HepG2 (cell line): ENCODE data around the gene IER5L. TPM values are rescaled to one million over a fixed set of nuclear protein-coding genes. Genes with fewer than 3 reads are reported as not detected.

ENCODE experiments used
- ATAD3A ChIP-seq: sonication (generic); formaldehyde crosslinking; IDR thresholded peaks from 2 replicates; pipeline ENCODE4 v1.4.0; 2020; ENCODE audit warnings: missing genetic modification reagents
- CTCF ChIP-seq: sonication (generic); formaldehyde crosslinking; IDR thresholded peaks from 2 replicates; pipeline ENCODE4 v1.5.0; 2020; ENCODE audit warnings: mild to moderate bottlenecking, missing genetic modification reagents, moderate library complexity
- EHMT2 ChIP-seq: fragments of 200-600 bp; sonication (generic); IDR thresholded peaks from 2 replicates; pipeline ENCODE4 v1.7.0; 2017; ENCODE audit warnings: antibody characterized with exemption, low read depth, low read length, borderline replicate concordance
- FOXP1 ChIP-seq, 2 experiments: fragments of 450-650 bp in 1 of 2; IDR thresholded peaks; 2 replicates each; pipeline ENCODE4 v1.6.1; 2017 to 2018; ENCODE audit warnings: antibody characterized with exemption in 1 of 2
- HDAC1 ChIP-seq: sonication (generic); formaldehyde crosslinking; IDR thresholded peaks from 2 replicates; pipeline ENCODE4 v1.5.1; 2020; ENCODE audit warnings: mild to moderate bottlenecking, missing genetic modification reagents
- HMGXB4 ChIP-seq, 2 experiments: sonication (generic) in 1 of 2; formaldehyde crosslinking in 1 of 2; IDR thresholded peaks; 2 replicates each; pipeline versions ENCODE4 v1.4.0 to v1.6.1; 2018 to 2020; ENCODE audit warnings: missing genetic modification reagents in 2 of 2, borderline replicate concordance in 1 of 2, low read depth in 1 of 2, mild to moderate bottlenecking in 1 of 2, missing biosample characterization in 1 of 2
- HNF1B ChIP-seq: sonication (generic); formaldehyde crosslinking; IDR thresholded peaks from 2 replicates; pipeline ENCODE4 v1.5.1; 2020; ENCODE audit warnings: mild to moderate bottlenecking, moderate library complexity, missing genetic modification reagents
- MXD1 ChIP-seq: sonication (generic); formaldehyde crosslinking; IDR thresholded peaks from 2 replicates; pipeline ENCODE4 v1.4.0; 2020; ENCODE audit warnings: mild to moderate bottlenecking, missing genetic modification reagents
- NONO ChIP-seq, 2 experiments: fragments of 450-650 bp in 1 of 2; sonication (generic) in 1 of 2; formaldehyde crosslinking in 1 of 2; IDR thresholded peaks in 1 of 2; conservative IDR thresholded peaks in 1 of 2; 2 replicates each; pipeline versions ENCODE4 v1.6.1 to v1.8.0; 2017 to 2022; ENCODE audit warnings: mild to moderate bottlenecking in 1 of 2, missing genetic modification reagents in 1 of 2, moderate library complexity in 1 of 2
- POGZ ChIP-seq: sonication (generic); formaldehyde crosslinking; IDR thresholded peaks from 2 replicates; pipeline ENCODE4 v1.4.0; 2020; ENCODE audit warnings: mild to moderate bottlenecking, missing genetic modification reagents
- RBM22 ChIP-seq: fragments of 200-400 bp; formaldehyde crosslinking; optimal IDR thresholded peaks from 2 replicates; pipeline ENCODE3; 2017; ENCODE audit warnings: mild to moderate bottlenecking, low read length, moderate library complexity
- RBM39 ChIP-seq: fragments of 200-400 bp; formaldehyde crosslinking; IDR thresholded peaks from one replicate; pipeline ENCODE4 v1.6.1; 2018; ENCODE audit warnings: antibody characterized with exemption, mild to moderate bottlenecking, low read depth, low read length; ENCODE audit not compliant: poor library complexity, severe bottlenecking
- XRCC5 ChIP-seq: fragments of 200-400 bp; formaldehyde crosslinking; optimal IDR thresholded peaks from 2 replicates; pipeline ENCODE3; 2017; ENCODE audit warnings: mild to moderate bottlenecking, low read length
- ZFP91 ChIP-seq: sonication (generic); formaldehyde crosslinking; IDR thresholded peaks from 2 replicates; pipeline ENCODE4 v1.9.0; 2022; ENCODE audit warnings: missing genetic modification reagents, mild to moderate bottlenecking, borderline replicate concordance
- ZKSCAN1 ChIP-seq: fragments of 150-350 bp; IDR thresholded peaks from 2 replicates; pipeline ENCODE4 v1.6.1; 2014; ENCODE audit warnings: low read length
- ZNF138 ChIP-seq: sonication (generic); formaldehyde crosslinking; IDR thresholded peaks from 2 replicates; pipeline ENCODE4 v1.5.0; 2020; ENCODE audit warnings: mild to moderate bottlenecking, low read depth, missing genetic modification reagents
- ZNF329 ChIP-seq: sonication (generic); formaldehyde crosslinking; IDR thresholded peaks from 2 replicates; pipeline ENCODE4 v1.9.0; 2021; ENCODE audit warnings: low read depth, mild to moderate bottlenecking, missing genetic modification reagents
- ZNF589 ChIP-seq: sonication (generic); formaldehyde crosslinking; conservative IDR thresholded peaks from 2 replicates; pipeline ENCODE4 v1.8.0; 2022; ENCODE audit warnings: mild to moderate bottlenecking, moderate library complexity, missing genetic modification reagents
- ZNF615 ChIP-seq: sonication (generic); formaldehyde crosslinking; IDR thresholded peaks from 2 replicates; pipeline ENCODE4 v1.5.0; 2020; ENCODE audit warnings: mild to moderate bottlenecking, missing genetic modification reagents, borderline replicate concordance
- ZNF816 ChIP-seq: sonication (generic); formaldehyde crosslinking; IDR thresholded peaks from 2 replicates; pipeline ENCODE4 v1.8.0; 2022; ENCODE audit warnings: missing genetic modification reagents, mild to moderate bottlenecking, borderline replicate concordance
- ZNF83 ChIP-seq: sonication (generic); formaldehyde crosslinking; IDR thresholded peaks from 2 replicates; pipeline ENCODE4 v1.4.0; 2020; ENCODE audit warnings: missing genetic modification reagents, mild to moderate bottlenecking, borderline replicate concordance
- polyA plus RNA-seq, 8 experiments: library from polyadenylated mRNA; depleted of rRNA in 3 of 8; stranded (reverse) in 7 of 8; unstranded in 1 of 8; fragments of >200 nt; fragmentation: Illumina TruSeq in 4 of 8; extraction: Trizol in 4 of 8; gene quantifications; 2 replicates each; pipeline versions ENCODE4 v1.2.1 to v1.2.3, GENCODE V29; 2011 to 2016; ENCODE audit warnings: low read depth in 4 of 8, missing spikeins in 1 of 8, mixed read lengths in 1 of 8; ENCODE audit not compliant: insufficient read depth in 1 of 8
- total RNA-seq, 5 experiments: library from RNA; depleted of rRNA; stranded (reverse); fragments of >200 nt; fragmentation: Illumina TruSeq; extraction: Trizol; gene quantifications; 2 replicates each; pipeline ENCODE4 v1.2.3, GENCODE V29; 2016; ENCODE audit warnings: low read depth in 1 of 5

Gene IER5L
- total and polyA plus RNA-seq, 2 of the 13 experiments (the other 11 are each of a cell fraction or from before 2014, with no cell fraction given), result 1.8 to 3.3 TPM

GRCh38 chr9:129174102-129174723 lies 3.8 kb downstream of the IER5L start (continued):
- TF ChIP-seq HMGXB4 (CRISPR knock-in tag; IDR thresholded peaks at IDR 0.05; ENCODE audit: borderline replicate concordance in 1 of 2, low read depth in 1 of 2), result peak; percentile 82 to 84; a peak in 2 of 4 replicates
- TF ChIP-seq CTCF (CRISPR knock-in tag), result peak; percentile 96
- TF ChIP-seq ZNF589 (CRISPR knock-in tag), result no peak
- TF ChIP-seq ZNF816 (CRISPR knock-in tag), result peak; percentile 90
- TF ChIP-seq XRCC5, result peak; percentile 90
- peak; percentile 92 for TF ChIP-seq HDAC1
- TF ChIP-seq ZNF138, result no peak
- no peak for TF ChIP-seq ATAD3A (CRISPR knock-in tag)
- TF ChIP-seq ZNF83 (CRISPR knock-in tag), result no peak
- 0 out of 2 replicates have a peak, but pooled peaks have one; percentile 32 for TF ChIP-seq ZNF329
- TF ChIP-seq RBM22, result no peak
- TF ChIP-seq FOXP1 (IDR thresholded peaks at IDR 0.05), result no peak
- no peak for TF ChIP-seq FOXP1 (CRISPR knock-in tag; IDR thresholded peaks at IDR 0.05)
- peak; percentile 66 for TF ChIP-seq ZFP91 (CRISPR knock-in tag)
- TF ChIP-seq ZNF615 (CRISPR knock-in tag), result no peak
- peak; percentile 65 for TF ChIP-seq MXD1 (CRISPR knock-in tag)
- TF ChIP-seq ZKSCAN1, result no peak
- TF ChIP-seq POGZ, result peak; percentile 26; the same call in 1 of the 2 replicates
- TF ChIP-seq HNF1B (CRISPR knock-in tag), result peak; percentile 11; the same call in 1 of the 2 replicates
- TF ChIP-seq RBM39, result peak; percentile 47
- no peak for TF ChIP-seq EHMT2
- no peak for TF ChIP-seq NONO (IDR thresholded peaks at IDR 0.05)
- TF ChIP-seq NONO (CRISPR knock-in tag; conservative IDR thresholded peaks at IDR 0.05), result peak; percentile 54
